Measurements from ENCODE around the gene PCDHAC2. TPM values are rescaled to one million over a fixed set of nuclear protein-coding genes. Genes with fewer than 3 reads are reported as not detected.

PCDHAC2 gene
- total RNA-seq, 6 experiments from 2014 or later: not detected

DNA sequence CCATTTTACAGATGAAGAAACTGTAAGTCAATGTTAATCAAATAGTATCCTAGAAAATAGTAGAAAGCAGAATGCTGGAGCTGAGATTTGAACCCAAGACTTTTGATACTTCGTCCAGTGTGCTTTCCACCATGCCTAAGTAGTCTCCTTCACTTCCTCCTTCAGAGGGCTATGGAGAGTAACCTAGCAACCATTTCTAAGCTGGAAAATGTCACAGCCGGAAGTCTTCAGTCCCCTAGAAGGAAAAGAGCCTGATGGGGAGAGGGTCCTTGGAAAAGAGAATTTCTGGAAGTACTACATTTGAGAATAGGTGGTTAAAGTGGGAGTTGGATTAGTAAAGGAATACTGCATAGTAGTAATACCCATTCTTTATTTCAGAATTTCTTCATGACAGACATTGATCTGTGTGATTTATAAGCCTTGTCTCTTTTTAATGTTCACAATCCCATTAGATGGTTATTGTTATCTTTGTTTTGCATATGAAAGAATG, 32.7 kb downstream of the PCDHAC2 start:
- no peaks in the 10 kb centered on the region for H3K4me1 Mint-ChIP-seq (ENCODE audit: low read depth)
- TF ChIP-seq, protein P1, sequence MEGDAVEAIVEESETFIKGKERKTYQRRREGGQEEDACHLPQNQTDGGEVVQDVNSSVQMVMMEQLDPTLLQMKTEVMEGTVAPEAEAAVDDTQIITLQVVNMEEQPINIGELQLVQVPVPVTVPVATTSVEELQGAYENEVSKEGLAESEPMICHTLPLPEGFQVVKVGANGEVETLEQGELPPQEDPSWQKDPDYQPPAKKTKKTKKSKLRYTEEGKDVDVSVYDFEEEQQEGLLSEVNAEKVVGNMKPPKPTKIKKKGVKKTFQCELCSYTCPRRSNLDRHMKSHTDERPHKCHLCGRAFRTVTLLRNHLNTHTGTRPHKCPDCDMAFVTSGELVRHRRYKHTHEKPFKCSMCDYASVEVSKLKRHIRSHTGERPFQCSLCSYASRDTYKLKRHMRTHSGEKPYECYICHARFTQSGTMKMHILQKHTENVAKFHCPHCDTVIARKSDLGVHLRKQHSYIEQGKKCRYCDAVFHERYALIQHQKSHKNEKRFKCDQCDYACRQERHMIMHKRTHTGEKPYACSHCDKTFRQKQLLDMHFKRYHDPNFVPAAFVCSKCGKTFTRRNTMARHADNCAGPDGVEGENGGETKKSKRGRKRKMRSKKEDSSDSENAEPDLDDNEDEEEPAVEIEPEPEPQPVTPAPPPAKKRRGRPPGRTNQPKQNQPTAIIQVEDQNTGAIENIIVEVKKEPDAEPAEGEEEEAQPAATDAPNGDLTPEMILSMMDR (IDR thresholded peaks at IDR 0.05): no peak
- H3K9me3 Mint-ChIP-seq: peaks cover 21% of the 10 kb centered on the region
- no peaks in the 10 kb centered on the region; the same call in 1 of the 2 replicates for H3K27me3 Mint-ChIP-seq (ENCODE audit: insufficient read depth)
- H3K27ac Mint-ChIP-seq: no peak overlapping the region
- H3K36me3 Mint-ChIP-seq (ENCODE audit: low read depth): no peaks in the 10 kb centered on the region
- DNase-seq: no peak
- no peak overlapping the region for H3K4me3 Mint-ChIP-seq

DNA sequence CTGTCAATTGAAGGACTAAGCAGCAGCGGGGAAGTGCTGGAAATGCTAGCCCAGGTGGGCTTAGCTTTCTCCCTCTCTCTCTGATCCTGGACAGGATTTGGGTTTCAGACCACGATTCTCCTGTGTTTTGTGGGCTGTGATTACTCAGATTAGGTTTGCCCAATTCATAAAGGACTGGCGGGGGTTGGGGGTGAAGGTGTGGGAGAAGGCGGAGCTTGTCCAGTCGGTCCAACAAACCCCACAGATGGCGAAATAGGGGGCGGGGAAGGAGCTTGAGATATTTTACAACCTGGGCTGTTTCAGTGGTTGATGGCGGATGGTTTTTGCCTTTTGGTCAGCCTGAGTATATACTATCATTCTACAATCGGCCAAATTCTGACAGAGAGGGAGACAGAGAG, 35.2 kb downstream of the PCDHAC2 start:
- no peak overlapping the region for H3K4me3 Mint-ChIP-seq
- TF ChIP-seq, protein P1 (IDR thresholded peaks at IDR 0.05): no peak
- DNase-seq: no peak
- H3K27me3 Mint-ChIP-seq (ENCODE audit: insufficient read depth): no peaks in the 10 kb centered on the region; the same call in 1 of the 2 replicates
- no peak overlapping the region for H3K27ac Mint-ChIP-seq
- peaks cover 26% of the 10 kb centered on the region for H3K9me3 Mint-ChIP-seq
- no peaks in the 10 kb centered on the region for H3K36me3 Mint-ChIP-seq (ENCODE audit: low read depth)
- no peaks in the 10 kb centered on the region for H3K4me1 Mint-ChIP-seq (ENCODE audit: low read depth)

DNA sequence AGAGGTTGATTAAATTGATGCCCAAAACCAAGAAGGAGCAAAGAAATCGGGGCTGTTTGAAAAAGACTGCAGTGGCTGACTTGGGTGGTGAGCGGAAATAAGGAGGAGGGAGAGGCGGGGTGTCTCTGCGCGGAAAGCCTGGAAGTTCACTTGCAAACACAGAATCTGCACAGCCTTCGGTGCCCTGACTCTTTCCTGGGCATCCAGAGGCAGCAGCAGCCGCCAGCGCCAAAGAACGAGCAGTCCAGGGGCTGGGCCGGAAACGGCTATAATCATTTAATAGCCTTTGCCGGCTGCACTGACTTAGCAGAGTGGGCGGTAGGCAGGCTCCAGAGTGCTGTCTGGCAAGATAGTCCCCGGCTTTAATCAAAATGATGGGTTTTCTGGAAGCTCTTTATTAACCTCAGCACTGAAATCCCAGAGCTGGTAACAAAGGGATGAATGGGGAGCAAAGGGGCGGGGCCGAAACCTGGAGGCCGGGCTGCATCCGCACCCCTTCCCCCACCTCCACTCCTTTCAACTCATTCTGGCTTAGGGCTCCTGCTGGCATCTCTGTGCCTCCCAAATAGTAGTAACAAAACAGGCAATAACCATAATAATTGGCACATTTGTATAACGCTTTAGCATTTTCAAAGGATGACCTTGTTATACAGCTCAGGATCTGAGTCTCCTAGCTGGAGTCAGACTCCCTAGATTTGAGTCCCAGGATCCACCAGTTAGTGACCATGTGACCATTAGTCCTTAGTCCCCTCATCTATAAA, 35.7 kb downstream of the PCDHAC2 start:
- TF ChIP-seq, protein P1 (IDR thresholded peaks at IDR 0.05): no peak
- peaks cover 29% of the 10 kb centered on the region for H3K9me3 Mint-ChIP-seq
- no peak for DNase-seq
- no peak overlapping the region for H3K4me3 Mint-ChIP-seq
- H3K27me3 Mint-ChIP-seq (ENCODE audit: insufficient read depth): no peaks in the 10 kb centered on the region; the same call in 1 of the 2 replicates
- no peaks in the 10 kb centered on the region for H3K36me3 Mint-ChIP-seq (ENCODE audit: low read depth)
- H3K27ac Mint-ChIP-seq: no peak overlapping the region
- no peaks in the 10 kb centered on the region for H3K4me1 Mint-ChIP-seq (ENCODE audit: low read depth)

DNA sequence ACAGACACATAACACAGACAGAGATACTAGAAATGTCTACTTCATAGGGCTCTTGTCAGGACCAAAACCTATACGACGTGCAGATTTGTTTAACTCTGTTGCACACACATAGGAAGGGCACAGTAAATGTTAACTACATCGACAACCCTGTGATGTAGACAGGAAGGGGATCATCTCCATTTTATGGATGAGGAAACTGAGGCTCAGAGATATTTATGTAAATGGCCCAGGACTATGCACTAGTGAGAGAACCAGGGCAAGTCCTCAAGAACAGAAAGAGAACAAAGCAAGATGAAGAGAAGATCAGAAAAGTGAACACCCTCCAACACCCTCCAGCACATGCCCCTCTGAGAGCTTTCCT, 36.3 kb downstream of the PCDHAC2 start:
- Mint-ChIP-seq H3K36me3 (ENCODE audit: low read depth) (no peaks in the 10 kb centered on the region), H3K4me1 (ENCODE audit: low read depth) (no peaks in the 10 kb centered on the region), H3K4me3 (no peak overlapping the region), H3K27me3 (ENCODE audit: insufficient read depth) (no peaks in the 10 kb centered on the region; the same call in 1 of the 2 replicates), H3K27ac (no peak overlapping the region), H3K9me3 (peaks cover 29% of the 10 kb centered on the region)
- TF ChIP-seq, protein P1 (IDR thresholded peaks at IDR 0.05): no peak
- DNase-seq: no peak

DNA sequence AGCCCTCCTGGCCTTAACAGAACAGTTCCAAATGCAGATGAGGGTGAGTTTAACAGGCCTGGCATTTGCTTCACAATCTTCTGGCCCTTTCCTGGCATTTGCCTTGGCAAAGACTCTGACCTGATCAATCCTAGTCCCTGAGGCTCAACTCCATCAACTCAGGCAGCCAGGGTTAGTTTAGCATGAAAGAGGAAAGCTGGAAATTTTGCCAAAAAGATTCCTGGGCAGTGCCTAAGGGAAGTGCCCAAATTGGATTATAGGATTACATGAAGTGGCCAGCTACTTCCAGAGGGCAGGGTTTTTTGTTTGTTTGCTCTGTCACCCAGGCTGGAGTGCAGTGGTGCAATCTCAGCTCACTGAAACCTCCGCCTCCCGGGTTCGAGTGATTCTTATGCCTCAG, 36.8 kb downstream of the PCDHAC2 start:
- no peak for DNase-seq
- TF ChIP-seq, protein P1 (IDR thresholded peaks at IDR 0.05): no peak
- no peaks in the 10 kb centered on the region for H3K4me1 Mint-ChIP-seq (ENCODE audit: low read depth)
- H3K27me3 Mint-ChIP-seq (ENCODE audit: insufficient read depth): no peaks in the 10 kb centered on the region; the same call in 1 of the 2 replicates
- H3K36me3 Mint-ChIP-seq (ENCODE audit: low read depth): no peaks in the 10 kb centered on the region
- no peak overlapping the region for H3K27ac Mint-ChIP-seq
- peaks cover 33% of the 10 kb centered on the region for H3K9me3 Mint-ChIP-seq
- H3K4me3 Mint-ChIP-seq: no peak overlapping the region

All from HFFc6 (cell line).